Measurements from ENCODE around the gene PHYKPL.

PHYKPL gene

DNA sequence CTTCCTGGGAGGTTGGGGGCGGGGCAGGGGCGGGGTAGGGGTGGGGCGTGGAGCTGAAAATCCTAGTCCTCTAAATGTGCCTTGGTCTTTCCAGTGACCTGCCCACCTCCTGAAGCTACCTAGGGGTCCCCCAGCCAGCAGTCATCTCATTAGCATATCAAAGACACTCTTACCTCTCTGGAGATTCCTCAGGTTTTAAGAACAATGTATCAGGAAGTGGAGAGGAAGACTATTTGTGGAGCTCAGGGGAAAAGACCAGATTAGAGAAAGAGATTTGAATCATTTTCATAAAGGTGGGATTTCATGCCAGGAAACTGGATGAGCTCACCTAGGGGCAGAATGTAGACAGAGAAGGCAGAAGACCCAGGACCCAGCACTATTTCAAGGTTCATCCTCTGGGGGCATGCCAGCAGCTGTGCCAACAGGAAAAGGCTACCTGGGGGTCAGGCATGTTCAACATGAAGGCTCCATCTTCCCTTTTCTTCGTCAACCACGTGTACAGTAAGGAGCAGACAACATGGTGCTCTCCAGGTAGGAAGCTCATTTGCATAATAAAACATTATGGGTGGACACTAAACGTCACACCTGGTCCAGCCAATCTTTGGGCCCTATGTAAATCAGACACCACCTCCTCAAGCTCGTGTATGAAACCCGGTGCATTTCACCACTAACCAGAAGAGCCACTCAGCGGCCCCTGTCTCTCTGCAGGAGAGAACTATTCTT, 52.3 kb downstream of the PHYKPL start:
- DNase-seq = no peak

DNA sequence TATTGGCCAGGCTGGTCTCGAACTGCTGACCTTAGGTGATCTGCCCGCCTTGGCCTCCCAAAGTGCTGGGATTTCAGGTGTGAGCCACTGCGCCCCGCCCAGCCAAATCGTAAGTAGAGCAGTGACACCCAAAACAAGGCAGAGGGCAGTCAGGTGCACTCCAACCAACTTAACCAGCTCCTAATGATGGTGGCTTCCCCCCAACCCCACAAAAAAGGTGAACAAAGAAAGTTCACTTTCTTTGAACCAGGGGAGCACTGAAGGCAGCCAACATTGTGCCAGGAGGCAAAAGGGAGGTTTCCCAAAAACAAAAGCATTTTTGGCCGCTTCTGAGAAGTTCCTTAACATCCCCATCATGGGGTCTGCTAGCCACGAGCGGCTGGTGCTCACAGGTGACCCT, 55.0 kb downstream of the PHYKPL start:
- no peak for DNase-seq

DNA sequence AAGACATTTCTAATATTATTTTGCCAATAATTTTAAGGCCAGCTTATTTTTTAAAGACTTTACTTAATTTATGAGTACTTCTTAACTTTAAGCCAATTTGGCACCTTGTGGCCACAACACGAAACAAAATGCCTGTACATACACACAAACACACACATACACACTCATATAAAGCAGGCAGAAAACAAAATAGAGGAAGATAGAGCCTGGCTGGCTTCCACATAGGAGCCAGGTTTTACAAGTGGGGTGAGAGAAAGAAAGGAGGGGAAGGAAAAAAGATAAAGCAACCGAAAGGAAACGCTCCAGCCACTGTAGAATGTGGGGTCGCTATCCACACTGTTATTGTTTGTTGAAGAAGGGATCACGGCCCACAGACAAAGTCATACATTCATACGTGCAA, 55.8 kb downstream of the PHYKPL start:
- DNase-seq = no peak

GRCh38 chr5:178174456-178174855, 58.1 kb downstream of the PHYKPL start:
- DNase-seq = no peak

DNA sequence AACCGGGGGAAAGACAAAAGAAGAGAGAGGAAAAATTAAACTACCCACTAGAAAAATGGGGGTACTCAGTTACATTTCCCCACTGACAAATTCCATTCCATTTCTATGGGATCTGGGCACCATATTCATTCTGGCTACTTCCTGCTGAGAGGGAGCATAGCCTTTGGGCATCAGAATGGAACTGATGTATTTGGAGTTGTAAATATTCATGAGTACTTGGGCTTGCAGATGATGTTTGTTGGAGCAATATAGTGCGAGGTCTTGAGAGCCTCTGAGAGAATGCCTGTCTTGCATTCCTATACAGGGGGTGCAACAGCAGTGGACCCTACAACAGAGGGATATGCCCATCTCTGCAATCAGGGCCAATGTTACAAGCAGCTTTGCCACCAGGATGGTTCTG, 62.1 kb downstream of the PHYKPL start:
- DNase-seq = no peak

- DNase-seq = no peak
Measured at GRCh38 chr5:178165581-178165980, 67.0 kb downstream of the PHYKPL start.

DNA sequence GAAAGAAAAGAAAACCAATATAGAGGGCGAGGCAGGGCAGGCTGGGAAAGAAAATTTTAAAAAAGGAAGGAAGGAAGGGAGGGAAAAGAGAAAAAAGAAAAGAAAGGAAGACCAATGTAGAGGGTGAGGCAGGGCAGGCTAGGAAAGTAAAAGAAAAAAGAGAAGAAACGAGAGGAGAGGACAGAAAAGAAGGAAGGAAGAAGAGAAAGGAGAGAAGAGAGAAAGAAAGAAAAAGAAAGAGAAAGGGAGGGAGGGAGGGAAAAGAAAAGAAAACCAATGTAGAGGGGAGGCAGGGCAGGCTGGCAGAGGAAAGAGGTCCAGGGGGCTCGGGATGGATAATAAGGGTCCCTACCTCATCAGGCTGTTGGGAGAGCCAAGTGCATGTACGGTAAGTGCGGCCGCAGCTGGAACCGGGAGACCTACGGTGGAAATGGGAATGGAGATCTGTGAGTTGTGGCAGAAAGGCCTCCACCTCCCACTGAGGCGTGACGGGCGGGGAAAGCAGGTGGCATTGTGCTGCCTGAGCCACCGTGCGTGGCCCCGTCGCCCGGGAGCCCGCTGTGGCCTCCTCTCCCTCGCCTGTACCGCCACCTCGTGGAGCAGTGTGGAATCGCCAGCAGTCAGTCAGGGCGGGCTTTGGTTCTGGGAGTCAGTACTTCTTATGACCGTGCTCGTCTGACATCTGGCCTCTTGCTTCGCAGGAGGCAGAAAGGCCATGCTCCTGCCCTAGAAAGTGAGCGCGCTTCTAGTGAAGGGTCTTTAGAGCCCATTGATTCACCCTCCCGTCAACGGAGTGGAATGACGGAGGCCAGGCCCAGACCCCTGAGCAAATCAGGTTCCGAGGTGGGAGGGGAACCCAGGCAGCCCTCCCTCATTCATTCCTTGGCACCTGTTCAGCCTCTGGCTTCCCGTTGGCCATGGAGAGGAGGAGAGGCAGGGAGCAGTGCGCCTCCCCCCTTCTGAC, 68.5 kb downstream of the PHYKPL start:
- DNase-seq = peak; percentile 93 to 95 (median 94)

DNA sequence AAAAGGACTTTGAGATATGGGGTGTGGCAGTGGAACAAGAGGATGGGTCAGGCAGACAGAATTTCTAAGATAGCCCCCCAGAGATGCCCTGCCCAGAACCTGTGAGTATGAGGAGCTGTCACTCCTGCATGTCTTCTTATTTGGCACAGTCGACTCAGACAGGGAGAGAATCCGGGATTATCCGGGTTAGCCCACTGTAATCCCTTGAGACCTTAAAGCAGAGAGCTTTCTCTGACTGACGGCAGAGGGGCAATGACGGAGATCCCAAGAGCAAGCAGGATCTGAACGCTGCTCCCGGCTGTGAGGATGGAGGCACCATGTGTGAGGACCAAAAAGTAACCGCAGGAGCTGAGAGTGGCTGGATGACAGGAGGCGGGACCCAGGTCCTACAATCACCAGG, 70.1 kb downstream of the PHYKPL start:
- no peak for DNase-seq

DNA sequence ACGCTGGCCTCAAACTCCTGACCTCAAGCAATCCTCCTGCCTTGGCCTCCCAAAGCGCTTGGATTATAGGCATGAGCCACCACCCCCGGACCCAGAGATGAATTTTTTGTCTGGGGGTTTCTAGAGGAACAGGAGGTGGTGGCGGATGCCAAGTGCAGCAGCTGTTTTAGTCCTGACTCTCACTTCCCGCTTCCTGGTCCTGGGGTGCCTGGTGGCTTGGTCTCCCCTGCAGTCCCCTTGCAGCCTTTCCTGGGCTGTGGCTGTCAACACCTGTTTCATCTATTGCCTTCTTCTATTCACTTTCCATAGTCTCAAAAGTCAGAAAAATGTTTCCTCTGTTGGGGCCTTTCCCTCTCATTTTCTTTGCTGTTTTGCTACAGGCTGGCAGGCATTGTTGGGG, 72.4 kb downstream of the PHYKPL start:
- DNase-seq = no peak

Data from activated naive CD4-positive, alpha-beta T cell (primary cell).